CD14-positive monocyte (primary cell): ENCODE data around the gene NEK10. TPM values are rescaled to one million over a fixed set of nuclear protein-coding genes. Genes with fewer than 3 reads are reported as not detected.

ENCODE experiments used
- DNase-seq, 3 donors: peaks; one replicate each; pipeline ENCODE4 v3.0.0-alpha.2; 2011 to 2022
- H2AFZ ChIP-seq: 2 replicates; pipeline ENCODE4 v1.6.0; 2012; ENCODE audit warnings: mild to moderate bottlenecking, low read depth, low read length, inconsistent platforms; ENCODE audit not compliant: insufficient read depth, poor library complexity, severe bottlenecking
- H3K27ac ChIP-seq, 2 donors: 1 replicate in 1 of 2; 2 replicates in 1 of 2; pipeline ENCODE4 v1.5.1; 2012 to 2013; ENCODE audit warnings: low read length in 2 of 2, control low read depth in 1 of 2, inconsistent platforms in 1 of 2, low read depth in 1 of 2, mild to moderate bottlenecking in 1 of 2
- H3K27me3 ChIP-seq, 2 donors: one replicate each; pipeline versions ENCODE4 v1.6.0 to v1.6.1; 2011 to 2013; ENCODE audit warnings: low read length in 2 of 2; ENCODE audit not compliant: control insufficient read depth in 2 of 2, insufficient read depth in 2 of 2
- H3K36me3 ChIP-seq, 2 donors: replicated peaks in 1 of 2; 1 replicate in 1 of 2; 2 replicates in 1 of 2; pipeline versions ENCODE4 v1.5.1 to v1.6.1; 2012 to 2013; ENCODE audit warnings: low read length in 2 of 2, control low read depth in 1 of 2, inconsistent platforms in 1 of 2, mild to moderate bottlenecking in 1 of 2; ENCODE audit not compliant: insufficient read depth in 2 of 2, control insufficient read depth in 1 of 2
- H3K4me1 ChIP-seq, 2 donors: 1 replicate in 1 of 2; 2 replicates in 1 of 2; pipeline versions ENCODE4 v1.5.1 to v1.6.1; 2012 to 2013; ENCODE audit warnings: low read length in 2 of 2, control low read depth in 1 of 2, inconsistent platforms in 1 of 2, mild to moderate bottlenecking in 1 of 2, moderate library complexity in 1 of 2; ENCODE audit not compliant: insufficient read depth in 2 of 2, control insufficient read depth in 1 of 2
- H3K4me2 ChIP-seq: replicated peaks from 2 replicates; pipeline ENCODE3; 2012; ENCODE audit warnings: low read length, moderate library complexity, mild to moderate bottlenecking; ENCODE audit not compliant: poor library complexity, severe bottlenecking; ENCODE audit errors: extremely low read depth
- H3K4me3 ChIP-seq, 3 experiments: fragments of 200-600 bp in 1 of 3; sonication (generic) in 1 of 3; replicated peaks in 1 of 3; 1 replicate in 2 of 3; 2 replicates in 1 of 3; pipeline ENCODE4 v1.5.1; 2011 to 2013; ENCODE audit warnings: low read length in 3 of 3, mild to moderate bottlenecking in 3 of 3, control low read depth in 2 of 3, low read depth in 2 of 3, inconsistent platforms in 1 of 3, moderate library complexity in 1 of 3
- H3K79me2 ChIP-seq: 2 replicates; pipeline ENCODE4 v1.6.0; 2012; ENCODE audit warnings: mild to moderate bottlenecking, control low read depth, inconsistent platforms, low read length, moderate library complexity; ENCODE audit not compliant: insufficient read depth
- H3K9ac ChIP-seq: 2 replicates; pipeline ENCODE4 v1.6.0; 2017; ENCODE audit warnings: low read length, mild to moderate bottlenecking; ENCODE audit not compliant: insufficient read depth, poor library complexity, severe bottlenecking
- H3K9me3 ChIP-seq, 2 donors: replicated peaks in 1 of 2; 1 replicate in 1 of 2; 2 replicates in 1 of 2; pipeline versions ENCODE4 v1.5.1 to v1.6.1; 2012 to 2013; ENCODE audit warnings: low read length in 2 of 2, control low read depth in 1 of 2; ENCODE audit not compliant: control insufficient read depth in 1 of 2, insufficient read depth in 1 of 2
- H4K20me1 ChIP-seq: 2 replicates; pipeline ENCODE4 v1.6.0; 2012; ENCODE audit warnings: mild to moderate bottlenecking, low read length, control low read depth, moderate library complexity; ENCODE audit not compliant: insufficient read depth
- H3K27ac Mint-ChIP-seq, 7 donors: one replicate each; pipeline ENCODE4 v1.8.0; 2020; ENCODE audit warnings: mild to moderate bottlenecking in 7 of 7, mixed read lengths in 7 of 7, moderate library complexity in 6 of 7, inconsistent platforms in 2 of 7
- H3K27me3 Mint-ChIP-seq, 3 donors: one replicate each; pipeline ENCODE4 v1.8.0; 2021 to 2022; ENCODE audit warnings: low read depth in 3 of 3, mild to moderate bottlenecking in 3 of 3, mixed read lengths in 3 of 3, moderate library complexity in 3 of 3, inconsistent platforms in 1 of 3
- H3K36me3 Mint-ChIP-seq, 2 donors: one replicate each; pipeline ENCODE4 v1.8.0; 2020; ENCODE audit warnings: mixed read lengths in 2 of 2, inconsistent platforms in 1 of 2, mild to moderate bottlenecking in 1 of 2
- H3K4me1 Mint-ChIP-seq: one replicate; pipeline ENCODE4 v1.8.0; 2020; ENCODE audit warnings: mild to moderate bottlenecking, mixed read lengths
- H3K4me3 Mint-ChIP-seq, 2 donors: one replicate each; pipeline ENCODE4 v1.8.0; 2020; ENCODE audit warnings: mild to moderate bottlenecking in 2 of 2, mixed read lengths in 2 of 2, moderate library complexity in 1 of 2
- H3K9me3 Mint-ChIP-seq, 7 donors: one replicate each; pipeline ENCODE4 v1.8.0; 2020 to 2022; ENCODE audit warnings: mixed read lengths in 7 of 7, mild to moderate bottlenecking in 6 of 7, moderate library complexity in 6 of 7, inconsistent platforms in 2 of 7
- CTCF ChIP-seq: fragments of 200-600 bp; IDR thresholded peaks from one replicate; pipeline ENCODE4 v1.8.0; 2022; ENCODE audit warnings: antibody characterized with exemption, mild to moderate bottlenecking
- WGBS: methylation state at CpG from one replicate; pipeline ENCODE4 v1.1.5; 2013; ENCODE audit warnings: missing lambda C conversion rate; ENCODE audit not compliant: insufficient coverage; 5-methylcytosine and 5-hydroxymethylcytosine counted together
- intact Hi-C, 2 donors: fragments of 100-400 bp; cut with micrococcal nuclease; formaldehyde crosslinking; loops; one replicate each; pipeline versions ENCODE4 v1.15.0 to v1.15.1; 2023
- polyA plus RNA-seq, 3 donors: library from polyadenylated mRNA; depleted of rRNA in 1 of 3; unstranded in 2 of 3; stranded (reverse) in 1 of 3; fragments of 300-500 nt in 2 of 3; fragments of >200 nt in 1 of 3; fragmentation: Illumina TruSeq in 2 of 3; gene quantifications; 1 replicate in 2 of 3; 2 replicates in 1 of 3; pipeline ENCODE4 v1.2.3, GENCODE V29; 2012 to 2021

Gene NEK10
- polyA plus RNA-seq, 3 donors: not detected

DNA sequence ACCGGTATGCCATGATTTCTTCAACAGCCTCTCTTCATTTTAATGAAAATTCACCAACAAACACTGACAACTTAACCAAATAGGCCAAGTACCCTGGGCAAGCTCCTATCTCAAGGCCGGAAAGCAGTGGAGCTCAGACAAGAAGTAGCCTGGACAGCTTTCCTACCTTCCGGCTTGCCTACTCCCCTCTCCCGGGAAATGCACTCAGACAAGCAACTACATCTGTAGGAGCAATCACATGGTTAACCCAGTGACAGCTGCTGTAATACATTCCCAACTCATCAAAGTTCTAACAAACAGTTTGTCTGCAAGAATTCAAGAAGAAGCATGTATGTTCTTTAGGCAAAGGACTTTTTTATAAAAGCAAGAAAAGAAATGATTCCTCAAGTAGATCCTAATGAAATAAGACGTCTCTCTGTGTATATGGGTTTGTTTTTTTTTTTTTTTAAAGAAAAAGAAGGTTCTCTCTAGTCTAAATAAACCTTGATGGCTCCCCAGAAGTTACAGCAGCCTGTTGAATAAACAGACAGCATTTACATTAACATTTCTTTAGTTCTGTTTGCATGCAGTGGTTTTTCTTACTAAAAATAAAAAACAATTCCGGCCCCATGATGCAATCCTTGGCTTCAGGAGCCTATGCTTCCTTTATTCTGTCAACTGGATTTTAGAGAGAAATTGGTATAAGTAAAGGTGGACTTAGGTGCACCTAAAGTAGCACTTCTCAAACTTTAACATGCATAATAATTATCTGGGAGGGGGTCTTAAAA is 278.7 kb downstream of the NEK10 start:
- Mint-ChIP-seq H3K4me1 (peaks cover 4% of the 10 kb centered on the region), H3K27me3 (peaks cover 2 to 12% (median 2%) of the 10 kb centered on the region in 3 donors), H3K9me3 (peaks cover 0 to 2% (median 0%) of the 10 kb centered on the region in 7 donors), H3K36me3 (no peaks in the 10 kb centered on the region), H3K27ac (no peak overlapping the region), H3K4me3 (no peak overlapping the region)
- Histone ChIP-seq H3K27ac (no peak overlapping the region), H3K4me2 (no peak overlapping the region), H3K9me3 (no peaks in the 10 kb centered on the region), H3K4me1 (no peaks in the 10 kb centered on the region), H2AFZ (no peak overlapping the region), H3K27me3 (peaks cover 4 to 11% of the 10 kb centered on the region in 2 donors), H3K9ac (no peak overlapping the region), H3K79me2 (no peaks in the 10 kb centered on the region), H4K20me1 (no peaks in the 10 kb centered on the region), H3K36me3 (no peaks in the 10 kb centered on the region), H3K4me3 (no peak overlapping the region)
- 91% methylated on average over 4 of the region's 6 CpGs for WGBS
- no peak for TF ChIP-seq CTCF
- intact Hi-C loops: no loop called here
- DNase-seq: no peak

GRCh38 chr3:27089645-27090044 is 279.5 kb downstream of the NEK10 start:
- Mint-ChIP-seq H3K4me1 (peaks cover 4% of the 10 kb centered on the region), H3K36me3 (no peaks in the 10 kb centered on the region)

More at GRCh38 chr3:27089645-27090044, 279.5 kb downstream of the NEK10 start:
- Histone ChIP-seq H3K4me2 (no peak overlapping the region), H3K27ac (no peak overlapping the region), H3K36me3 (no peaks in the 10 kb centered on the region), H3K27me3 (peaks cover 4 to 11% of the 10 kb centered on the region in 2 donors), H3K9ac (no peak overlapping the region), H2AFZ (no peak overlapping the region), H4K20me1 (no peaks in the 10 kb centered on the region), H3K4me3 (no peak overlapping the region), H3K9me3 (no peaks in the 10 kb centered on the region), H3K4me1 (no peaks in the 10 kb centered on the region), H3K79me2 (no peaks in the 10 kb centered on the region)
- 80% methylated on average over 1 of the region's 1 CpG for WGBS
- Mint-ChIP-seq H3K4me3 (no peak overlapping the region), H3K27ac (no peak overlapping the region), H3K9me3 (peaks cover 0 to 2% (median 0%) of the 10 kb centered on the region in 7 donors), H3K27me3 (peaks cover 2 to 14% (median 2%) of the 10 kb centered on the region in 3 donors)
- TF ChIP-seq CTCF: no peak
- intact Hi-C loops: no loop called here
- DNase-seq: no peak
